ENCODE data around the gene SSRP1.

DNA sequence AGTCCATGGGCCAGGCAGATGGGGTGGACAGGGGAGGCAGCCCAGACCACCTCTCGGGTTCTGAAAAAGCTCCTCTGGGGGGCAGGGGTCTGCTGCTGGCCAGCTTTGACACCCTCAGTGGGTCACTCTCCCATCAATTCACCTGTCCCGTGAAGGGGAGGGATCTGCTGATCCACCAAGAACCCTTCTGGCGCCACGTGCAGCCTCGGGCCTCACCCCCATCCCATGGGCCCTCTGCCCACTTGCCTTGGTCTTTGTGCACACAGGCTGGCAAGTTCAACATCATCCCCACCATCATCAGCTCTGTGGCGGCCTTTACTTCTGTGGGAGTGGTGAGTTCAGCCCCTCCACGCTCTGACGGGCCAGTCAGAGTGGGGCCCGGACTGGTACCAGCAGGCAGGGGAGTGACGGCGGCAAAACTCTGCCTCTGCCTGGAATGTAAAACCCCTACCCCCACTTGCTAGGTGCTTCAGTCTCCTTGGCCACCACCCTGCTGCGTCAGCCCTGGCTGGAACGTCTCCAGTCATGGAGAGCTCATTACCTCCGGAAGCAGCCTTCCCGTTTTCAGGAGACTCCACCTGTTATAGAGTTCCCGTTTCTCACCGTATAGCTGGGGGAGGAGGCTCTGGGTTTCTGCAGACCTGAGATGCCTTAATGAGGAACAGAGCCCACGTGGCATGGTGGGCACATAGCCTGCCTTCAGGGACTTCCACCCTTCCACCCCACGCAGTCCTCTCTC is 32.6 kb upstream of the SSRP1 start:
- no peak for TF ChIP-seq EZH2 (IDR thresholded peaks at IDR 0.05; ENCODE audit: low read length)
- TF ChIP-seq, protein P1, sequence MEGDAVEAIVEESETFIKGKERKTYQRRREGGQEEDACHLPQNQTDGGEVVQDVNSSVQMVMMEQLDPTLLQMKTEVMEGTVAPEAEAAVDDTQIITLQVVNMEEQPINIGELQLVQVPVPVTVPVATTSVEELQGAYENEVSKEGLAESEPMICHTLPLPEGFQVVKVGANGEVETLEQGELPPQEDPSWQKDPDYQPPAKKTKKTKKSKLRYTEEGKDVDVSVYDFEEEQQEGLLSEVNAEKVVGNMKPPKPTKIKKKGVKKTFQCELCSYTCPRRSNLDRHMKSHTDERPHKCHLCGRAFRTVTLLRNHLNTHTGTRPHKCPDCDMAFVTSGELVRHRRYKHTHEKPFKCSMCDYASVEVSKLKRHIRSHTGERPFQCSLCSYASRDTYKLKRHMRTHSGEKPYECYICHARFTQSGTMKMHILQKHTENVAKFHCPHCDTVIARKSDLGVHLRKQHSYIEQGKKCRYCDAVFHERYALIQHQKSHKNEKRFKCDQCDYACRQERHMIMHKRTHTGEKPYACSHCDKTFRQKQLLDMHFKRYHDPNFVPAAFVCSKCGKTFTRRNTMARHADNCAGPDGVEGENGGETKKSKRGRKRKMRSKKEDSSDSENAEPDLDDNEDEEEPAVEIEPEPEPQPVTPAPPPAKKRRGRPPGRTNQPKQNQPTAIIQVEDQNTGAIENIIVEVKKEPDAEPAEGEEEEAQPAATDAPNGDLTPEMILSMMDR (optimal IDR thresholded peaks at IDR 0.05 in 1 of 3, IDR thresholded peaks at IDR 0.05 in 1 of 3, conservative IDR thresholded peaks at IDR 0.05 in 1 of 3; ENCODE audit: extremely low read depth in 1 of 3, insufficient read depth in 2 of 3, low read length in 3 of 3), result no peak

Data from keratinocyte (primary cell).